Activated CD8-positive, alpha-beta T cell treated with anti-CD3 and anti-CD28 coated beads for 36 hours (primary cell): Measurements from ENCODE around the gene MEOX1. TPM values are rescaled to one million over a fixed set of nuclear protein-coding genes. Genes with fewer than 3 reads are reported as not detected.

Experiments used
- ATAC-seq: fragments of 200-7000 bp; cut with Tn5 transposase; one replicate; pipeline ENCODE4 v1.10.0; 2021; ENCODE audit warnings: mild to moderate bottlenecking, moderate library complexity
- CTCF ChIA-PET: fragments of 350-600 bp; sonication (Branson Sonifier 250); formaldehyde crosslinking; loops from one replicate; lab custom pipeline; 2021; ENCODE audit warnings: antibody characterized with exemption; lab: Charles Lee
- POLR2A ChIA-PET: fragments of 350-600 bp; sonication (Branson Sonifier 250); formaldehyde crosslinking; loops from one replicate; lab custom pipeline; 2021; ENCODE audit warnings: antibody characterized with exemption; lab: Charles Lee
- DNase-seq: peaks from one replicate; pipeline ENCODE4 v3.0.0-alpha.2; 2020
- H3K27ac Mint-ChIP-seq: one replicate; pipeline ENCODE4 v1.8.0; 2021; ENCODE audit warnings: mild to moderate bottlenecking, mixed read lengths
- H3K27me3 Mint-ChIP-seq: one replicate; pipeline ENCODE4 v1.8.0; 2021; ENCODE audit warnings: mixed read lengths
- H3K36me3 Mint-ChIP-seq: one replicate; pipeline ENCODE4 v1.8.0; 2021; ENCODE audit warnings: low read depth, mixed read lengths
- H3K4me1 Mint-ChIP-seq: one replicate; pipeline ENCODE4 v1.8.0; 2021; ENCODE audit warnings: low read depth, mixed read lengths
- H3K4me3 Mint-ChIP-seq: one replicate; pipeline ENCODE4 v1.8.0; 2021; ENCODE audit warnings: mild to moderate bottlenecking, moderate library complexity, mixed read lengths
- H3K9me3 Mint-ChIP-seq: one replicate; pipeline ENCODE4 v1.8.0; 2021; ENCODE audit warnings: mixed read lengths
- CTCF ChIP-seq: fragments of 200-600 bp; IDR thresholded peaks from one replicate; pipeline ENCODE4 v1.8.0; 2022; ENCODE audit warnings: antibody characterized with exemption, mild to moderate bottlenecking
- intact Hi-C: fragments of 100-400 bp; cut with micrococcal nuclease; formaldehyde crosslinking; loops from one replicate; pipeline ENCODE4 v1.10.0; 2022
- total RNA-seq, 2 experiments: library from RNA; stranded (reverse); gene quantifications; one replicate each; pipeline ENCODE4 v1.2.3, GENCODE V29; 2021

MEOX1 gene
- total RNA-seq, 2 experiments from 2014 or later: 0.45 to 0.47 TPM

- CTCF ChIA-PET: interaction anchor here (0.8 to 1.6 kb wide), 2 partner anchors 11 to 79 kb away, joined by 3 to 10 read pairs; no protein-coding TSS in a partner anchor
- TF ChIP-seq CTCF: no peak
- Mint-ChIP-seq H3K27ac (peak overlapping the region; percentile 36), H3K27me3 (peaks cover 7% of the 10 kb centered on the region), H3K4me1 (peaks cover 13% of the 10 kb centered on the region), H3K9me3 (no peaks in the 10 kb centered on the region), H3K36me3 (no peaks in the 10 kb centered on the region), H3K4me3 (no peak overlapping the region)
- ATAC-seq (no peak), DNase-seq (no peak)
- intact Hi-C loops: no loop called here
- POLR2A ChIA-PET: no interaction called here
Measured at GRCh38 chr17:43655693-43656255, 5.9 kb downstream of the MEOX1 start.

GRCh38 chr17:43652124-43652480 lies 9.6 kb downstream of the MEOX1 start:
- DNase-seq (no peak), ATAC-seq (no peak)
- CTCF ChIA-PET: interaction anchor here (1.5 to 4.1 kb wide), 3 partner anchors 22 to 75 kb away, joined by 3 to 14 read pairs (median 5); no protein-coding TSS in a partner anchor
- Mint-ChIP-seq H3K27me3 (peaks cover 7% of the 10 kb centered on the region), H3K4me3 (no peak overlapping the region), H3K9me3 (no peaks in the 10 kb centered on the region), H3K27ac (no peak overlapping the region), H3K36me3 (no peaks in the 10 kb centered on the region), H3K4me1 (peaks cover 10% of the 10 kb centered on the region)
- POLR2A ChIA-PET: no interaction called here
- intact Hi-C loops: no loop called here
- TF ChIP-seq CTCF: no peak

GRCh38 chr17:43650471-43650870 lies 11.3 kb downstream of the MEOX1 start:
- Mint-ChIP-seq H3K36me3 (no peaks in the 10 kb centered on the region), H3K9me3 (no peaks in the 10 kb centered on the region), H3K27me3 (peaks cover 14% of the 10 kb centered on the region), H3K4me1 (no peaks in the 10 kb centered on the region), H3K4me3 (no peak overlapping the region), H3K27ac (no peak overlapping the region)
- POLR2A ChIA-PET: no interaction called here
- CTCF ChIA-PET: interaction anchor here (1.0 to 1.5 kb wide), 2 partner anchors 44 to 73 kb away, joined by 3 read pairs; no protein-coding TSS in a partner anchor
- intact Hi-C loops: no loop called here
- no peak for TF ChIP-seq CTCF
- DNase-seq (no peak), ATAC-seq (no peak)

- CTCF ChIA-PET: interaction anchor here (0.8 to 1.7 kb wide), 4 partner anchors 8 to 72 kb away, joined by 3 to 6 read pairs (median 4); no protein-coding TSS in a partner anchor
- intact Hi-C loops: no loop called here
- no peak for ATAC-seq
Measured at GRCh38 chr17:43648916-43649315, 12.8 kb downstream of the MEOX1 start.

More at GRCh38 chr17:43648916-43649315, 12.8 kb downstream of the MEOX1 start:
- POLR2A ChIA-PET: interaction anchor here (0.9 kb wide), 1 partner anchor 11 kb away, joined by 3 read pairs; no protein-coding TSS in a partner anchor
- Mint-ChIP-seq H3K36me3 (no peaks in the 10 kb centered on the region), H3K4me1 (no peaks in the 10 kb centered on the region), H3K9me3 (no peaks in the 10 kb centered on the region), H3K4me3 (no peak overlapping the region), H3K27me3 (peaks cover 19% of the 10 kb centered on the region), H3K27ac (no peak overlapping the region)
- no peak for DNase-seq
- no peak for TF ChIP-seq CTCF
